Caco-2 (cell line): ENCODE measurements around the gene LCN1. TPM values are rescaled to one million over a fixed set of nuclear protein-coding genes. Genes with fewer than 3 reads are reported as not detected.

Experiments used
- BruUV-seq: library from RNA; stranded (reverse); fragments of 400-500 nt; replicated peaks from 2 replicates; lab custom pipeline; 2021; lab: Mats Ljungman, UMichigan
- CTCF ChIA-PET: fragments of 300-600 bp; sonication (Branson Sonifier 250); formaldehyde crosslinking; loops from one replicate; lab custom pipeline; 2022; ENCODE audit warnings: antibody characterized with exemption; lab: Charles Lee
- POLR2A ChIA-PET: fragments of 300-600 bp; sonication (Branson Sonifier 250); formaldehyde crosslinking; loops from one replicate; lab custom pipeline; 2022; ENCODE audit warnings: antibody characterized with exemption; lab: Charles Lee
- DNase-seq, 2 experiments: peaks; one replicate each; pipeline versions ENCODE4 v3.0.0 to v3.0.0-alpha.2; 2020 to 2022
- H3K27me3 ChIP-seq: replicated peaks from 2 replicates; pipeline ENCODE4 v1.6.0; 2011; ENCODE audit warnings: low read length; ENCODE audit not compliant: control insufficient read depth, insufficient read depth
- H3K36me3 ChIP-seq: 2 replicates; pipeline ENCODE4 v1.5.1; 2011; ENCODE audit warnings: low read length; ENCODE audit not compliant: control insufficient read depth, insufficient read depth
- H3K4me1 ChIP-seq: fragments of 250-450 bp; sonication (Bioruptor Pico); 2 replicates; pipeline ENCODE4 v1.5.1; 2020; ENCODE audit warnings: mild to moderate bottlenecking
- H3K4me3 ChIP-seq: 2 replicates; pipeline ENCODE4 v1.5.1; 2011; ENCODE audit warnings: low read depth, mild to moderate bottlenecking, control low read depth, low read length
- H3K9me3 ChIP-seq: fragments of 250-450 bp; sonication (Bioruptor Pico); 2 replicates; pipeline ENCODE4 v1.5.1; 2020; ENCODE audit warnings: mild to moderate bottlenecking, moderate library complexity
- H3K27ac Mint-ChIP-seq: one replicate; pipeline ENCODE4 v1.8.0; 2022; ENCODE audit warnings: mixed read lengths; ENCODE audit not compliant: unreplicated experiment
- H3K27me3 Mint-ChIP-seq: one replicate; pipeline ENCODE4 v1.8.0; 2022; ENCODE audit warnings: mixed read lengths; ENCODE audit not compliant: insufficient read depth, unreplicated experiment
- H3K36me3 Mint-ChIP-seq: one replicate; pipeline ENCODE4 v1.8.0; 2022; ENCODE audit warnings: mild to moderate bottlenecking, mixed read lengths; ENCODE audit not compliant: insufficient read depth, unreplicated experiment
- H3K4me1 Mint-ChIP-seq: one replicate; pipeline ENCODE4 v1.8.0; 2022; ENCODE audit warnings: low read depth, mixed read lengths; ENCODE audit not compliant: unreplicated experiment
- H3K4me3 Mint-ChIP-seq: one replicate; pipeline ENCODE4 v1.8.0; 2022; ENCODE audit warnings: mild to moderate bottlenecking, moderate library complexity, mixed read lengths; ENCODE audit not compliant: unreplicated experiment
- H3K9me3 Mint-ChIP-seq: one replicate; pipeline ENCODE4 v1.8.0; 2022; ENCODE audit warnings: mixed read lengths; ENCODE audit not compliant: unreplicated experiment
- CTCF ChIP-seq, 2 experiments: fragments of 200-600 bp in 1 of 2; IDR thresholded peaks; 1 replicate in 1 of 2; 2 replicates in 1 of 2; pipeline versions ENCODE4 v1.5.1 to v1.8.0; 2011 to 2022; ENCODE audit warnings: antibody characterized with exemption in 1 of 2, control low read depth in 1 of 2, inconsistent platforms in 1 of 2, low read depth in 1 of 2, low read length in 1 of 2, mild to moderate bottlenecking in 1 of 2, moderate library complexity in 1 of 2; ENCODE audit not compliant: insufficient read depth in 1 of 2, severe bottlenecking in 1 of 2, unreplicated experiment in 1 of 2
- intact Hi-C: fragments of 100-400 bp; cut with micrococcal nuclease; formaldehyde crosslinking; loops from one replicate; pipeline ENCODE4 v1.10.0; 2022; ENCODE audit not compliant: unreplicated experiment
- total RNA-seq: library from RNA; stranded (reverse); gene quantifications from 2 replicates; pipeline ENCODE4 v1.2.3, GENCODE V29; 2022

LCN1 gene
- total RNA-seq, 1 experiment from 2014 or later = not detected

- H3K27me3 Mint-ChIP-seq = peaks cover 3% of the 10 kb centered on the region
- H3K4me1 Mint-ChIP-seq = peaks cover 6% of the 10 kb centered on the region
- H3K4me3 ChIP-seq = no peak overlapping the region
- no peak overlapping the region for H3K4me3 Mint-ChIP-seq
- TF ChIP-seq CTCF (IDR thresholded peaks at IDR 0.05; ENCODE audit: insufficient read depth in 1 of 2, low read depth in 1 of 2, low read length in 1 of 2, severe bottlenecking in 1 of 2, unreplicated experiment in 1 of 2) = peak in 1 of 2 experiments; percentile 12
- H3K4me1 ChIP-seq = peaks cover 3% of the 10 kb centered on the region; the same call in 1 of the 2 replicates
- BruUV-seq = no TSS peak
- ChIA-PET POLR2A (no interaction called here), CTCF (interaction anchor here (1.3 to 1.6 kb wide), 2 partner anchors 38 to 61 kb away, joined by 4 to 5 read pairs; no protein-coding TSS in a partner anchor)
- no peaks in the 10 kb centered on the region for H3K36me3 ChIP-seq
- no peaks in the 10 kb centered on the region for H3K36me3 Mint-ChIP-seq
- intact Hi-C loops = no loop called here
- H3K9me3 ChIP-seq = peaks cover 9% of the 10 kb centered on the region; the same call in 1 of the 2 replicates
- no peak for DNase-seq
- no peaks in the 10 kb centered on the region for H3K9me3 Mint-ChIP-seq
- H3K27me3 ChIP-seq = no peaks in the 10 kb centered on the region
- H3K27ac Mint-ChIP-seq = no peak overlapping the region
These were observed 43.9 kb downstream of the LCN1 start for GRCh38 chr9:135565141-135565628.

GRCh38 chr9:135565636-135566035, 44.4 kb downstream of the LCN1 start:
- intact Hi-C loops = no loop called here
- DNase-seq = no peak
- Mint-ChIP-seq H3K4me1 (peaks cover 9% of the 10 kb centered on the region), H3K9me3 (no peaks in the 10 kb centered on the region), H3K27me3 (peaks cover 5% of the 10 kb centered on the region), H3K27ac (no peak overlapping the region), H3K36me3 (no peaks in the 10 kb centered on the region), H3K4me3 (no peak overlapping the region)
- no TSS peak for BruUV-seq
- ChIA-PET POLR2A (no interaction called here), CTCF (interaction anchor here (1.3 to 1.6 kb wide), 2 partner anchors 38 to 61 kb away, joined by 4 to 5 read pairs; no protein-coding TSS in a partner anchor)
- Histone ChIP-seq H3K9me3 (peaks cover 9% of the 10 kb centered on the region; the same call in 1 of the 2 replicates), H3K36me3 (no peaks in the 10 kb centered on the region), H3K4me1 (peaks cover 2% of the 10 kb centered on the region; the same call in 1 of the 2 replicates), H3K4me3 (no peak overlapping the region), H3K27me3 (no peaks in the 10 kb centered on the region)
- no peak for TF ChIP-seq CTCF (IDR thresholded peaks at IDR 0.05; ENCODE audit: insufficient read depth in 1 of 2, low read depth in 1 of 2, low read length in 1 of 2, severe bottlenecking in 1 of 2, unreplicated experiment in 1 of 2)

GRCh38 chr9:135566552-135566951, 45.3 kb downstream of the LCN1 start:
- H3K27me3 Mint-ChIP-seq = peaks cover 7% of the 10 kb centered on the region
- Histone ChIP-seq H3K4me3 (no peak overlapping the region), H3K4me1 (no peaks in the 10 kb centered on the region), H3K9me3 (peaks cover 6% of the 10 kb centered on the region; the same call in 1 of the 2 replicates), H3K27me3 (no peaks in the 10 kb centered on the region), H3K36me3 (no peaks in the 10 kb centered on the region)
- H3K36me3 Mint-ChIP-seq = no peaks in the 10 kb centered on the region
- CTCF ChIA-PET = no interaction called here
- BruUV-seq = no TSS peak
- H3K4me1 Mint-ChIP-seq = peaks cover 13% of the 10 kb centered on the region
- POLR2A ChIA-PET = no interaction called here
- no peaks in the 10 kb centered on the region for H3K9me3 Mint-ChIP-seq
- intact Hi-C loops = no loop called here
- H3K27ac Mint-ChIP-seq = no peak overlapping the region
- DNase-seq = no peak
- H3K4me3 Mint-ChIP-seq = no peak overlapping the region
- no peak for TF ChIP-seq CTCF (IDR thresholded peaks at IDR 0.05; ENCODE audit: insufficient read depth in 1 of 2, low read depth in 1 of 2, low read length in 1 of 2, severe bottlenecking in 1 of 2, unreplicated experiment in 1 of 2)
